OCI-LY1 (cell line): ENCODE data around the gene IL17F.

Experiments
- CTCF ChIP-seq: fragments of 200-600 bp; sonication (generic), shearing (Covaris generic); IDR thresholded peaks from 2 replicates; pipeline ENCODE4 v1.5.1; 2017; ENCODE audit warnings: mild to moderate bottlenecking, antibody characterized with exemption, low read length, moderate library complexity, mixed read lengths
- EZH2 ChIP-seq: fragments of 200-600 bp; sonication (generic), shearing (Covaris generic); IDR thresholded peaks from 2 replicates; pipeline ENCODE4 v1.8.0; 2017; ENCODE audit warnings: borderline replicate concordance, mixed run types, mild to moderate bottlenecking, antibody characterized with exemption, low read length, moderate library complexity, mixed read lengths

GRCh38 chr6:52251113-52251512, 6.8 kb upstream of the IL17F start:
- TF ChIP-seq CTCF (no peak), EZH2 (no peak)
